Raji (cell line): ENCODE measurements around the gene FRS3.

Experiments
- POLR2A ChIP-seq: IDR thresholded peaks from 2 replicates; pipeline ENCODE4 v1.6.1; 2011; ENCODE audit warnings: low read depth, low read length, control low read depth; ENCODE audit not compliant: insufficient read depth

Gene FRS3

GRCh38 chr6:41741625-41742490 is 37.8 kb downstream of the FRS3 start:
- TF ChIP-seq POLR2A: no peak

- TF ChIP-seq POLR2A: no peak
Observed at GRCh38 chr6:41740366-41741162, 39.1 kb downstream of the FRS3 start.

GRCh38 chr6:41739041-41739440 is 40.7 kb downstream of the FRS3 start:
- no peak for TF ChIP-seq POLR2A

- TF ChIP-seq POLR2A: no peak
Observed at GRCh38 chr6:41737591-41738130, 42.0 kb downstream of the FRS3 start.

- no peak for TF ChIP-seq POLR2A
Observed at GRCh38 chr6:41736800-41737555, 42.7 kb downstream of the FRS3 start.

- no peak for TF ChIP-seq POLR2A
Observed at GRCh38 chr6:41736186-41736733, 43.4 kb downstream of the FRS3 start.

- no peak; the same call in 1 of the 2 replicates for TF ChIP-seq POLR2A
Observed at GRCh38 chr6:41735427-41736185, 44.1 kb downstream of the FRS3 start, which contains the start of gene TFEB. Gene TFEB, minus strand, starts transcription at chr6:41735608. Its CDS starts 44,395 bp downstream, at chr6:41691213.

- TF ChIP-seq POLR2A: peak; percentile 74
Observed at GRCh38 chr6:41734666-41735426, 44.9 kb downstream of the FRS3 start.

GRCh38 chr6:41733707-41734665 is 45.7 kb downstream of the FRS3 start:
- TF ChIP-seq POLR2A: peak; percentile 56; the same call in 1 of the 2 replicates

- no peak for TF ChIP-seq POLR2A
Observed at GRCh38 chr6:41733360-41733706, 46.4 kb downstream of the FRS3 start.

GRCh38 chr6:41732591-41733359 is 46.9 kb downstream of the FRS3 start:
- TF ChIP-seq POLR2A: peak; percentile 54
